ENCODE results near the gene TLCD3B.

DNA sequence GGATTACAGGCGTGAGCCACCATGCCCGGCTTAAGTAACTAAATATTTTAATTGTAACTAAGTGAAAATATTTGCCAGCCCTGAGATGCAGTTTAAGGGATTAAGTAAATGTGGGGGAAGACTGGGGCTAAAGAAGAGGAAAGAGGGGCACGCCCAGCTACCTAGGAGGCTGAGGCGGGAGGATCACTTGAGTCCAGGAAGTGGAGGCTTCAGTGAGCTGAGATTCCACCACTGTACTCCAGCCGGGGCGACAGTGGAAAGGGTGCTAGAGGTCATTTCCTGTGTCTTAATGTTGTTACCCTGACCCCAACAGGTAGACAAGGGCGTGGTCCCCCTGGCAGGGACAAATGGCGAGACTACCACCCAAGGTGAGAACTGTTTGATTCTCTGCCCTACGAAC lies 37.3 kb upstream of the TLCD3B start:
- TF ChIP-seq, protein P1, sequence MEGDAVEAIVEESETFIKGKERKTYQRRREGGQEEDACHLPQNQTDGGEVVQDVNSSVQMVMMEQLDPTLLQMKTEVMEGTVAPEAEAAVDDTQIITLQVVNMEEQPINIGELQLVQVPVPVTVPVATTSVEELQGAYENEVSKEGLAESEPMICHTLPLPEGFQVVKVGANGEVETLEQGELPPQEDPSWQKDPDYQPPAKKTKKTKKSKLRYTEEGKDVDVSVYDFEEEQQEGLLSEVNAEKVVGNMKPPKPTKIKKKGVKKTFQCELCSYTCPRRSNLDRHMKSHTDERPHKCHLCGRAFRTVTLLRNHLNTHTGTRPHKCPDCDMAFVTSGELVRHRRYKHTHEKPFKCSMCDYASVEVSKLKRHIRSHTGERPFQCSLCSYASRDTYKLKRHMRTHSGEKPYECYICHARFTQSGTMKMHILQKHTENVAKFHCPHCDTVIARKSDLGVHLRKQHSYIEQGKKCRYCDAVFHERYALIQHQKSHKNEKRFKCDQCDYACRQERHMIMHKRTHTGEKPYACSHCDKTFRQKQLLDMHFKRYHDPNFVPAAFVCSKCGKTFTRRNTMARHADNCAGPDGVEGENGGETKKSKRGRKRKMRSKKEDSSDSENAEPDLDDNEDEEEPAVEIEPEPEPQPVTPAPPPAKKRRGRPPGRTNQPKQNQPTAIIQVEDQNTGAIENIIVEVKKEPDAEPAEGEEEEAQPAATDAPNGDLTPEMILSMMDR (IDR thresholded peaks at IDR 0.05): no peak
- no peak for TF ChIP-seq POLR2A (IDR thresholded peaks at IDR 0.05)
